MM.1S (cell line): Measurements from ENCODE around the gene ACOXL.

ENCODE experiments used
- DNase-seq: peaks from one replicate; pipeline ENCODE4 v3.0.0-alpha.2; 2015
- H2AFZ ChIP-seq: fragments of 300-600 bp; sonication (generic); 2 replicates; pipeline ENCODE4 v1.6.0; 2016; ENCODE audit warnings: antibody characterized with exemption, low read length
- H3F3A ChIP-seq: fragments of 300-600 bp; sonication (generic); 2 replicates; pipeline ENCODE4 v1.6.1; 2016; ENCODE audit warnings: mild to moderate bottlenecking, antibody characterized with exemption, low read length, moderate library complexity, mixed read lengths; ENCODE audit not compliant: insufficient read depth
- H3K27ac ChIP-seq: fragments of 300-600 bp; sonication (generic); 2 replicates; pipeline ENCODE4 v1.5.1; 2016; ENCODE audit warnings: mild to moderate bottlenecking, low read length
- H3K27me3 ChIP-seq: fragments of 300-600 bp; sonication (generic); replicated peaks from 2 replicates; pipeline ENCODE4 v1.6.0; 2016; ENCODE audit warnings: low read length; ENCODE audit not compliant: insufficient read depth
- H3K36me3 ChIP-seq: fragments of 300-600 bp; sonication (generic); replicated peaks from 2 replicates; pipeline ENCODE4 v1.6.1; 2016; ENCODE audit warnings: mild to moderate bottlenecking, low read length, mixed read lengths; ENCODE audit not compliant: insufficient read depth
- H3K4me1 ChIP-seq: fragments of 300-600 bp; sonication (generic); 2 replicates; pipeline ENCODE4 v1.6.1; 2016; ENCODE audit warnings: low read length, mixed read lengths
- H3K4me2 ChIP-seq: fragments of 300-600 bp; sonication (generic); 2 replicates; pipeline ENCODE4 v1.6.0; 2016; ENCODE audit warnings: low read depth, low read length
- H3K4me3 ChIP-seq: fragments of 300-600 bp; sonication (generic); 2 replicates; pipeline ENCODE4 v1.5.1; 2016; ENCODE audit warnings: low read length, mixed read lengths
- H3K79me2 ChIP-seq: fragments of 300-600 bp; sonication (generic); 2 replicates; pipeline ENCODE4 v1.6.1; 2016; ENCODE audit warnings: mixed run types, low read length, mixed read lengths
- H3K9ac ChIP-seq: fragments of 300-600 bp; sonication (generic); 2 replicates; pipeline ENCODE4 v1.6.1; 2016; ENCODE audit warnings: low read length, mixed read lengths
- H3K9me2 ChIP-seq: fragments of 300-600 bp; sonication (generic); replicated peaks from 2 replicates; pipeline ENCODE4 v1.6.1; 2016; ENCODE audit warnings: mild to moderate bottlenecking, low read length, mixed read lengths; ENCODE audit not compliant: insufficient read depth
- H3K9me3 ChIP-seq: fragments of 300-600 bp; sonication (generic); replicated peaks from 2 replicates; pipeline ENCODE4 v1.6.1; 2016; ENCODE audit warnings: mild to moderate bottlenecking, low read length, mixed read lengths; ENCODE audit not compliant: insufficient read depth
- H4K20me1 ChIP-seq: fragments of 300-600 bp; sonication (generic); 2 replicates; pipeline ENCODE4 v1.6.1; 2016; ENCODE audit warnings: mild to moderate bottlenecking, low read length, moderate library complexity, mixed read lengths; ENCODE audit not compliant: insufficient read depth
- EZH2 ChIP-seq: fragments of 300-600 bp; sonication (generic); optimal IDR thresholded peaks from 2 replicates; pipeline ENCODE3; 2017; ENCODE audit warnings: low read depth, mild to moderate bottlenecking, antibody characterized with exemption, low read length, mixed read lengths
- EZH2phosphoT487 ChIP-seq: fragments of 300-600 bp; sonication (generic); IDR thresholded peaks from 2 replicates; pipeline ENCODE4 v1.6.1; 2018; ENCODE audit warnings: antibody characterized with exemption, low read length
- TF ChIP-seq, protein P1 (sequence below): fragments of 300-600 bp; sonication (generic); IDR thresholded peaks from 2 replicates; pipeline ENCODE4 v1.5.1; 2016; ENCODE audit warnings: antibody characterized with exemption, low read length, mixed read lengths

ACOXL gene

DNA sequence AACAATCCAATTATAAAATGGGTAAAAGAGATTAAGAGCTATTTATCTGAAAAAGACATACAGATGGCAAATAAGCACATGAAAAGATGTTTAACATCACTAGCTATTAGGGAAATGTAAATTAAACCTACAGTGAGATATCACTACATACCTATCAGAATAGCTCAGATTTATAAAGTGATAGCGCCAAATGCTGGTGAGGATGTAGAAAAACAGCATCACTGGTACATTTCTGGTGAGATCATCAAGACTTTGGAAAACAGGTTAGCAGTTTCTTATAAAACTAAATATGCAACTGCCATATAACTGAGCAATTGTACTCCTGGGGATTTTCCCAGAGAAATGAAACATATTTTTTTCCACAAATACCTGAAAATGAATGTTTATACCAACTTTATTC is 100.4 kb downstream of the ACOXL start:
- no peaks in the 10 kb centered on the region for H3K79me2 ChIP-seq
- no peaks in the 10 kb centered on the region; the same call in 1 of the 2 replicates for H3F3A ChIP-seq
- H3K4me3 ChIP-seq, result no peak overlapping the region
- H3K9me2 ChIP-seq, result no peaks in the 10 kb centered on the region
- H3K9me3 ChIP-seq, result no peaks in the 10 kb centered on the region
- no peaks in the 10 kb centered on the region for H3K27me3 ChIP-seq
- TF ChIP-seq EZH2, result no peak
- no peak for TF ChIP-seq EZH2phosphoT487
- TF ChIP-seq, protein P1, sequence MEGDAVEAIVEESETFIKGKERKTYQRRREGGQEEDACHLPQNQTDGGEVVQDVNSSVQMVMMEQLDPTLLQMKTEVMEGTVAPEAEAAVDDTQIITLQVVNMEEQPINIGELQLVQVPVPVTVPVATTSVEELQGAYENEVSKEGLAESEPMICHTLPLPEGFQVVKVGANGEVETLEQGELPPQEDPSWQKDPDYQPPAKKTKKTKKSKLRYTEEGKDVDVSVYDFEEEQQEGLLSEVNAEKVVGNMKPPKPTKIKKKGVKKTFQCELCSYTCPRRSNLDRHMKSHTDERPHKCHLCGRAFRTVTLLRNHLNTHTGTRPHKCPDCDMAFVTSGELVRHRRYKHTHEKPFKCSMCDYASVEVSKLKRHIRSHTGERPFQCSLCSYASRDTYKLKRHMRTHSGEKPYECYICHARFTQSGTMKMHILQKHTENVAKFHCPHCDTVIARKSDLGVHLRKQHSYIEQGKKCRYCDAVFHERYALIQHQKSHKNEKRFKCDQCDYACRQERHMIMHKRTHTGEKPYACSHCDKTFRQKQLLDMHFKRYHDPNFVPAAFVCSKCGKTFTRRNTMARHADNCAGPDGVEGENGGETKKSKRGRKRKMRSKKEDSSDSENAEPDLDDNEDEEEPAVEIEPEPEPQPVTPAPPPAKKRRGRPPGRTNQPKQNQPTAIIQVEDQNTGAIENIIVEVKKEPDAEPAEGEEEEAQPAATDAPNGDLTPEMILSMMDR, result no peak; the same call in 1 of the 2 replicates
- H3K9ac ChIP-seq, result no peak overlapping the region
- no peak overlapping the region for H2AFZ ChIP-seq
- H3K27ac ChIP-seq, result no peak overlapping the region
- H3K36me3 ChIP-seq, result no peaks in the 10 kb centered on the region
- no peaks in the 10 kb centered on the region for H4K20me1 ChIP-seq
- H3K4me1 ChIP-seq, result no peaks in the 10 kb centered on the region
- no peak overlapping the region for H3K4me2 ChIP-seq
- no peak for DNase-seq

DNA sequence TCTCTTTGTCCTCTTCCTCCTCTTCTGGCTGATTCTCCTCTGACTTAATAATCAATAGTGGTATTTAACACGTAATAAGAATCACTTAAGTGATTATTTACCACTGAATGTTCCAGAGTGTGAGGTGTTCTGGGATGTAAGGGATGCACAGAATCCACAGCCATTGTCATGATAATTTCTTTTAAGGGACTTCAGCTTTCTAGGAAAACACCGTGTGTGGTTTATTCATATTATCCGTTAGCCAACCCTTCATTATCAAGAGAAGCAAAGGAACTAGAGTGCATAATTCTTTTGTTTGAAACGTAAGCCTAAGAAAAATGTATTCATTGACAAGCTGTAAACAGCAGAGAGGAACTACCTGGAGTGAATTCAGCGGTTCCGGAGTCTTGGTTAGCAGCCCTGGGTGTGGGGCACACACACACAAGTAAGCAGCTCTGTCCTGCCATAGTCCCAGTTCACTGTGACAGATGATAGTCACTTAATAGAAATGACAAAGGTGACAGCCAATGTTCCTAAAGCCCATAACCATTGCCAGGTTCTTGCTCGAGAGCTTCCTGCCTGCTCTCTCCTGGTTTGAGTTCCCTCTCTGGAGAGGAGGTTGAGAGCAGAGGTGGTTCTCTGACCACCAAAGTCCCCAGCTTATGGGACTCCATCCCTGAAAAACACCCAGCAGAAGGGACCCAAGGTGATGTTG is 101.9 kb downstream of the ACOXL start:
- Histone ChIP-seq H2AFZ (no peak overlapping the region), H3K9me3 (no peaks in the 10 kb centered on the region), H3K79me2 (no peaks in the 10 kb centered on the region), H3F3A (no peaks in the 10 kb centered on the region; the same call in 1 of the 2 replicates), H3K9me2 (no peaks in the 10 kb centered on the region), H3K4me1 (no peaks in the 10 kb centered on the region), H3K36me3 (no peaks in the 10 kb centered on the region), H3K4me2 (no peak overlapping the region), H3K9ac (no peak overlapping the region), H3K27ac (no peak overlapping the region), H3K4me3 (no peak overlapping the region), H4K20me1 (no peaks in the 10 kb centered on the region), H3K27me3 (no peaks in the 10 kb centered on the region)
- no peak for TF ChIP-seq EZH2
- TF ChIP-seq, protein P1, result no peak
- no peak for TF ChIP-seq EZH2phosphoT487
- DNase-seq, result no peak

DNA sequence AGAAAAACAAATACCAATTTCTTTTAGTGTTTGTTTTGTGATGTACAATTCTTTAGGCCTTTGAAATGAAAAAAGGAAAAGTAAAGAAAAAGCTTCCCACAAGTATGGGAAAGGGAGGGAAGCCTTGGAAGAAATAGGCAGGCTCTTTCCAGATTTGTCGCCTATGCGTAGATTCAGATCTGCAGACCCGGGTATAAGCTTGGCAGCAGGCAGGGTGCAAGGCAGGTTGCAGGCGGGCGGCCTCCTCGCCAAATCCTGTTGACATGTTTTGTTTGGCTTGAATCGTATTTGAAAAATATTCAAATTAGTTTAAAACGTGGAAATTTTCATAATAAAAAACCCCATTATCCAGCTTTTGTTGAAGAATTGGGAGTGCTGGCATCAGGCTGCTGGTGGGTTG is 104.3 kb downstream of the ACOXL start:
- no peaks in the 10 kb centered on the region for H3K9me3 ChIP-seq
- no peaks in the 10 kb centered on the region for H3K4me1 ChIP-seq
- TF ChIP-seq, protein P1, result no peak
- TF ChIP-seq EZH2 (no peak), EZH2phosphoT487 (no peak)
- no peaks in the 10 kb centered on the region for H3K9me2 ChIP-seq
- no peak overlapping the region for H3K27ac ChIP-seq
- H3K9ac ChIP-seq, result no peak overlapping the region
- H2AFZ ChIP-seq, result no peak overlapping the region
- H3F3A ChIP-seq, result no peaks in the 10 kb centered on the region; the same call in 1 of the 2 replicates
- DNase-seq, result no peak
- H3K4me3 ChIP-seq, result no peak overlapping the region
- H3K79me2 ChIP-seq, result no peaks in the 10 kb centered on the region
- H3K4me2 ChIP-seq, result no peak overlapping the region
- H3K36me3 ChIP-seq, result no peaks in the 10 kb centered on the region
- H4K20me1 ChIP-seq, result no peaks in the 10 kb centered on the region
- no peaks in the 10 kb centered on the region for H3K27me3 ChIP-seq
